HG03558 (cell line): ENCODE data around the gene FAM180A.
"Not testable (repeated sequence)": the region's sequence is repeated elsewhere in the genome, so short reads cannot be mapped to it uniquely, and the experiment has no call there.

Source experiments
- ATAC-seq: cut with Tn5 transposase; IDR thresholded peaks from one replicate; pipeline ENCODE4 v1.9.1; 2021; ENCODE audit warnings: moderate number of reproducible peaks; ENCODE audit not compliant: unreplicated experiment; ENCODE audit errors: extremely low read depth

Gene FAM180A

GRCh38 chr7:135743907-135744731 is 4.5 kb downstream of the FAM180A start:
- no peak for ATAC-seq

GRCh38 chr7:135742371-135742770 is 6.2 kb downstream of the FAM180A start:
- ATAC-seq, result no peak

- no peak for ATAC-seq
Measured at GRCh38 chr7:135741905-135742304, 6.7 kb downstream of the FAM180A start.

GRCh38 chr7:135740889-135741288 is 7.7 kb downstream of the FAM180A start:
- ATAC-seq, result no peak

GRCh38 chr7:135737306-135737647 is 11.3 kb downstream of the FAM180A start:
- ATAC-seq, result not testable (repeated sequence)

- no peak for ATAC-seq
Measured at GRCh38 chr7:135736586-135737305, 11.9 kb downstream of the FAM180A start.

GRCh38 chr7:135734343-135734689 is 14.3 kb downstream of the FAM180A start:
- no peak for ATAC-seq

- no peak for ATAC-seq
Measured at GRCh38 chr7:135733603-135734342, 14.8 kb downstream of the FAM180A start.

GRCh38 chr7:135731131-135731530 is 17.5 kb downstream of the FAM180A start:
- ATAC-seq, result no peak

GRCh38 chr7:135729230-135729629 is 19.4 kb downstream of the FAM180A start:
- ATAC-seq, result no peak

GRCh38 chr7:135728136-135728669 is 20.4 kb downstream of the FAM180A start, which contains the start of gene SLC13A4:
SLC13A4 (minus strand) TSS chr7:135728186; CDS start chr7:135727496, 690 bp downstream.
- no peak for ATAC-seq

GRCh38 chr7:135726911-135727673 is 21.5 kb downstream of the FAM180A start:
- no peak for ATAC-seq

- ATAC-seq, result no peak
Measured at GRCh38 chr7:135726276-135726788, 22.3 kb downstream of the FAM180A start.

- ATAC-seq, result no peak
Measured at GRCh38 chr7:135723411-135723810, 25.2 kb downstream of the FAM180A start.

- no peak for ATAC-seq
Measured at GRCh38 chr7:135721198-135721820, 27.3 kb downstream of the FAM180A start.

- no peak for ATAC-seq
Measured at GRCh38 chr7:135719688-135720087, 28.9 kb downstream of the FAM180A start.

- ATAC-seq, result no peak
Measured at GRCh38 chr7:135718794-135719437, 29.7 kb downstream of the FAM180A start.

GRCh38 chr7:135718219-135718618 is 30.4 kb downstream of the FAM180A start:
- ATAC-seq, result no peak

- ATAC-seq, result no peak
Measured at GRCh38 chr7:135717693-135718092, 30.9 kb downstream of the FAM180A start.
